GM10266 (cell line): Measurements from ENCODE around the gene STT3B.
A peak's percentile ranks its signal among the peaks of the same experiment; 100 is the strongest.

ENCODE experiments used
- DNase-seq: peaks from one replicate; pipeline ENCODE4 v3.0.0; 2012; ENCODE audit errors: extremely low spot score
- CTCF ChIP-seq: IDR thresholded peaks from 2 replicates; pipeline ENCODE4 v1.5.1; 2012; ENCODE audit warnings: mild to moderate bottlenecking, low read depth; ENCODE audit not compliant: control insufficient read depth, insufficient read depth; ENCODE audit errors: missing control alignments

Gene STT3B

GRCh38 chr3:31521468-31521867 is 11.3 kb upstream of the STT3B start:
- DNase-seq = no peak

GRCh38 chr3:31522152-31522551 is 10.6 kb upstream of the STT3B start:
- no peak for TF ChIP-seq CTCF
- DNase-seq = peak; percentile 52

More at GRCh38 chr3:31521468-31521867, 11.3 kb upstream of the STT3B start:
- no peak for TF ChIP-seq CTCF

GRCh38 chr3:31523543-31523942 is 9.2 kb upstream of the STT3B start:
- TF ChIP-seq CTCF = no peak
- no peak for DNase-seq

- DNase-seq = no peak
- TF ChIP-seq CTCF = no peak
Observed at GRCh38 chr3:31525532-31525931, 7.2 kb upstream of the STT3B start.

GRCh38 chr3:31529421-31529820 is 3.3 kb upstream of the STT3B start:
- DNase-seq = no peak
- TF ChIP-seq CTCF = no peak

GRCh38 chr3:31530039-31530959 is 2.4 kb upstream of the STT3B start:
- no peak for DNase-seq
- no peak for TF ChIP-seq CTCF

GRCh38 chr3:31530960-31531335 is 1.8 kb upstream of the STT3B start:
- no peak for TF ChIP-seq CTCF
- DNase-seq = no peak
